Prostate gland (tissue), 2 donors: ENCODE measurements around the gene ABCG8. TPM values are rescaled to one million over a fixed set of nuclear protein-coding genes. Genes with fewer than 3 reads are reported as not detected.

ENCODE experiments used
- DNase-seq: peaks from one replicate; pipeline ENCODE4 v3.0.0-alpha.2; 2019; ENCODE audit warnings: low spot score
- H3K27ac ChIP-seq, 2 donors: fragments of 200-600 bp; sonication (generic); 2 replicates each; pipeline ENCODE4 v1.5.1; 2017 to 2019
- H3K27me3 ChIP-seq: fragments of 200-600 bp; sonication (generic); replicated peaks from 2 replicates; pipeline ENCODE4 v1.5.1; 2019; ENCODE audit not compliant: insufficient read depth
- H3K36me3 ChIP-seq, 2 donors: fragments of 200-600 bp; sonication (generic); 1 replicate in 1 of 2; 2 replicates in 1 of 2; pipeline versions ENCODE4 v1.5.1 to v1.8.1; 2017 to 2019
- H3K4me1 ChIP-seq: fragments of 200-600 bp; sonication (generic); replicated peaks from 2 replicates; pipeline ENCODE4 v1.5.1; 2019
- H3K4me3 ChIP-seq, 2 donors: fragments of 200-600 bp; sonication (generic); 2 replicates each; pipeline ENCODE4 v1.5.1; 2017 to 2019
- H3K9me3 ChIP-seq: fragments of 200-600 bp; sonication (generic); 2 replicates; pipeline ENCODE4 v1.5.1; 2017
- CTCF ChIP-seq, 4 experiments: fragments of 200-600 bp in 2 of 4; fragments of 450-650 bp in 2 of 4; sonication (generic) in 2 of 4; IDR thresholded peaks; 1 replicate in 3 of 4; 2 replicates in 1 of 4; pipeline ENCODE4 v1.5.1; 2016 to 2019; ENCODE audit warnings: antibody characterized with exemption in 4 of 4, mild to moderate bottlenecking in 2 of 4, moderate library complexity in 2 of 4
- POLR2A ChIP-seq: fragments of 450-650 bp; IDR thresholded peaks from one replicate; pipeline ENCODE4 v1.6.1; 2016; ENCODE audit warnings: antibody characterized with exemption, mild to moderate bottlenecking
- POLR2AphosphoS5 ChIP-seq: sonication (generic); formaldehyde crosslinking; IDR thresholded peaks from one replicate; pipeline ENCODE4 v1.6.1; 2017; ENCODE audit warnings: antibody characterized with exemption
- WGBS: methylation state at CpG from one replicate; pipeline ENCODE4 v1.1.5; 2018; 5-methylcytosine and 5-hydroxymethylcytosine counted together
- intact Hi-C: fragments of 100-400 bp; cut with DNase I; formaldehyde crosslinking; loops from one replicate; pipeline ENCODE4 v1.14.2; 2022
- total RNA-seq, 2 donors: library from RNA; depleted of rRNA; stranded (reverse); fragments of >200 nt; gene quantifications; one replicate each; pipeline ENCODE4 v1.1.0, GENCODE V29; 2016

ABCG8 gene
- total RNA-seq, 2 donors from 2014 or later = 0.57 TPM; not detected in 1

GRCh38 chr2:43880471-43880870 lies 41.7 kb downstream of the ABCG8 start:
- no peaks in the 10 kb centered on the region for H3K36me3 ChIP-seq
- H3K9me3 ChIP-seq = no peaks in the 10 kb centered on the region
- no peak overlapping the region for H3K27ac ChIP-seq
- 88% methylated on average over 9 of the region's 9 CpGs for WGBS
- no peaks in the 10 kb centered on the region for H3K27me3 ChIP-seq
- H3K4me1 ChIP-seq = peaks cover 5% of the 10 kb centered on the region
- intact Hi-C loops = loop anchor here (10.0 kb wide), 1 partner anchor 266 kb away; no protein-coding TSS in a partner anchor
- H3K4me3 ChIP-seq = no peak overlapping the region
- TF ChIP-seq POLR2AphosphoS5 (no peak), CTCF (IDR thresholded peaks at IDR 0.05) (no peak), POLR2A (no peak)
- no peak for DNase-seq

- peaks cover 5% of the 10 kb centered on the region for H3K4me1 ChIP-seq
- no peaks in the 10 kb centered on the region for H3K36me3 ChIP-seq
- H3K4me3 ChIP-seq = no peak overlapping the region
- H3K9me3 ChIP-seq = no peaks in the 10 kb centered on the region
- no peak for DNase-seq
- WGBS = 82% methylated on average over 5 of the region's 5 CpGs
- no peaks in the 10 kb centered on the region for H3K27me3 ChIP-seq
- TF ChIP-seq POLR2AphosphoS5 (no peak), POLR2A (no peak), CTCF (IDR thresholded peaks at IDR 0.05) (no peak)
- intact Hi-C loops = loop anchor here (10.0 kb wide), 1 partner anchor 266 kb away; no protein-coding TSS in a partner anchor
- H3K27ac ChIP-seq = peak overlapping the region in 1 of 2 donors; percentile 13
These were observed 42.2 kb downstream of the ABCG8 start for GRCh38 chr2:43880952-43881351.

- TF ChIP-seq POLR2A (no peak), POLR2AphosphoS5 (no peak), CTCF (IDR thresholded peaks at IDR 0.05) (no peak)
- Histone ChIP-seq H3K27me3 (no peaks in the 10 kb centered on the region), H3K27ac (no peak overlapping the region), H3K4me3 (no peak overlapping the region), H3K4me1 (peaks cover 5% of the 10 kb centered on the region), H3K9me3 (no peaks in the 10 kb centered on the region), H3K36me3 (no peaks in the 10 kb centered on the region)
- 88% methylated on average over 4 of the region's 4 CpGs for WGBS
- DNase-seq = no peak
- intact Hi-C loops = loop anchor here (10.0 kb wide), 1 partner anchor 268 kb away; no protein-coding TSS in a partner anchor
These were observed 43.5 kb downstream of the ABCG8 start for GRCh38 chr2:43882312-43882711.

- TF ChIP-seq CTCF (IDR thresholded peaks at IDR 0.05) (no peak), POLR2A (no peak), POLR2AphosphoS5 (no peak)
- WGBS = 70% methylated on average over 5 of the region's 5 CpGs
- H3K27ac ChIP-seq = no peak overlapping the region
- DNase-seq = no peak
- peaks cover 5% of the 10 kb centered on the region for H3K4me1 ChIP-seq
- no peaks in the 10 kb centered on the region for H3K27me3 ChIP-seq
- H3K36me3 ChIP-seq = no peaks in the 10 kb centered on the region
- intact Hi-C loops = loop anchor here (10.0 kb wide), 1 partner anchor 270 kb away; no protein-coding TSS in a partner anchor
- no peaks in the 10 kb centered on the region for H3K9me3 ChIP-seq
- H3K4me3 ChIP-seq = no peak overlapping the region
These were observed 45.9 kb downstream of the ABCG8 start for GRCh38 chr2:43884689-43885088.

- H3K4me3 ChIP-seq = no peak overlapping the region
- H3K36me3 ChIP-seq = no peaks in the 10 kb centered on the region
- peaks cover 5% of the 10 kb centered on the region for H3K4me1 ChIP-seq
- H3K9me3 ChIP-seq = no peaks in the 10 kb centered on the region
- TF ChIP-seq POLR2AphosphoS5 (no peak), POLR2A (no peak), CTCF (IDR thresholded peaks at IDR 0.05) (no peak)
- intact Hi-C loops = loop anchor here (10.0 kb wide), 1 partner anchor 270 kb away; no protein-coding TSS in a partner anchor
- WGBS = 80% methylated on average over 7 of the region's 7 CpGs
- no peak overlapping the region for H3K27ac ChIP-seq
- no peaks in the 10 kb centered on the region for H3K27me3 ChIP-seq
- no peak for DNase-seq
These were observed 46.4 kb downstream of the ABCG8 start for GRCh38 chr2:43885132-43885632.
